Measurements from ENCODE around the gene PIGW. TPM values are rescaled to one million over a fixed set of nuclear protein-coding genes. Genes with fewer than 3 reads are reported as not detected.

Gene PIGW
- total and polyA plus RNA-seq, 9 donors: 4.7 to 9.9 (median 8.8) TPM

DNA sequence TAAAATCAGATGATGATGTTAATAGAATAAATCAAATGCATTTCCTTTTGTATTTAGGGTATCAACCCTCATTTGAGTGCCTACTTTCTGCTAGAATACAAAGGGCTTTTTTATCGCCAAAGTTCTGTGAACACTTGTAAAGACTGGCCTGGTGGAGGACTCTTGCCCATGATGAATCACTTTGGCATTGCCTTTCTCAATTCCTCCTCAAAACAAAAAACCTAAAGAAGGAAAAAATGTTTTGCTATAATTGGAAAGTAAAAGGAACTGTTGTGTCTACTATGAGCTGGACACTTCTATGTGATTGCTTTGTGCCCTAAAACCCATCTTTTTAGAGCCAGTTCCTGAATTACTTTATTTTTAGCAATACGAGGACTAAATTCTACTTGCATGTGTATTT, 43.9 kb downstream of the PIGW start:
- Histone ChIP-seq H3K9me3 (replicated peaks; ENCODE audit: control insufficient read depth, low read depth, low read length) (no peaks in the 10 kb centered on the region), H3K27me3 (ENCODE audit: control insufficient read depth, insufficient read depth, low read length) (no peaks in the 10 kb centered on the region), H3K4me1 (ENCODE audit: control insufficient read depth, insufficient read depth, low read length) (no peaks in the 10 kb centered on the region), H3K4me3 (ENCODE audit: low read length) (no peak overlapping the region), H3K36me3 (ENCODE audit: control insufficient read depth, insufficient read depth, low read length) (peaks cover 42% of the 10 kb centered on the region), H3K27ac (ENCODE audit: low read length) (no peak overlapping the region)
- WGBS (ENCODE audit: insufficient coverage): no CpG with 5 or more reads among the region's 2 CpGs
- DNase-seq: no peak

DNA sequence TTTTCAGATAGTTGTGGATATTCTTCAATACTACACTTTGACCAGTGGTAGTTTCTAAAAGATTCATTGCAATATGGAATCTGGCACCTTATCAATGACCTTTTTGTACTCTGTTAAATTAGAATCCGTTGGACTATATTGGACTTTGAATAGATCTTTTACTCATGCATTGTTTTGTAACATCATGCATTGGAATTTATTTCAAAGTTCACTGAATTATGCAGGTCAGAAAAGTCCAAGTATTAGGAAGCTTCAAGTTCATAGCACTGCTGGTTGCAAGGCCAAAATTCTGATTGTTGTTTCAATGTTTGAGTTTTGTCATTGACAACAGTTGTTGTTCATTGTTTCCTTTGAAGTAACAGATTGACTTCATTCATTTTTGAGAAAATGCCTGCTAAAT, 49.0 kb downstream of the PIGW start:
- H3K27me3 ChIP-seq (ENCODE audit: control insufficient read depth, insufficient read depth, low read length): no peaks in the 10 kb centered on the region
- no peak overlapping the region for H3K27ac ChIP-seq (ENCODE audit: low read length)
- no CpG with 5 or more reads among the region's 1 CpG for WGBS (ENCODE audit: insufficient coverage)
- no peak for DNase-seq
- peaks cover 58% of the 10 kb centered on the region for H3K36me3 ChIP-seq (ENCODE audit: control insufficient read depth, insufficient read depth, low read length)
- H3K4me1 ChIP-seq (ENCODE audit: control insufficient read depth, insufficient read depth, low read length): no peaks in the 10 kb centered on the region
- H3K9me3 ChIP-seq (replicated peaks; ENCODE audit: control insufficient read depth, low read depth, low read length): no peaks in the 10 kb centered on the region
- no peak overlapping the region for H3K4me3 ChIP-seq (ENCODE audit: low read length)

DNA sequence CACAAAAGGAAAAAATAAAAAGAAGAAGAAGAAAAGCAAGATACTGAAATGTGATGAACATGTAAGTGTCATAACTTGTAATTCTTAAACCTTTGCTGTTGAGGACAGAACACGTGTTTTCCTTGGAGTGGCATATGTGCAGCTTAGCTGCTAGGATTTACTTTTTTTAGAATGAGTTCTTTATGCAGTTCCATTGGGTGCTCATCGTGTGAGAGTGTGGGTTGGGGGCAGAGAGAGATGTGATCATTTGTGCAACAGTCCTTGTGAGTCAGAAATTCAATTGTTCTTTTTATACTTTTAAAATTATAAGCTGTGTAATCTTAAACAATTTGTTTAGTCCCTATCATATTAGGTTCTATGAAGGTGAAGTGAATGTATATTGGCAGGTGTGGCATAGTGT, 51.4 kb downstream of the PIGW start:
- DNase-seq: no peak
- Histone ChIP-seq H3K27me3 (ENCODE audit: control insufficient read depth, insufficient read depth, low read length) (no peaks in the 10 kb centered on the region), H3K4me1 (ENCODE audit: control insufficient read depth, insufficient read depth, low read length) (peaks cover under 1% of the 10 kb centered on the region), H3K27ac (ENCODE audit: low read length) (no peak overlapping the region), H3K36me3 (ENCODE audit: control insufficient read depth, insufficient read depth, low read length) (peaks cover 51% of the 10 kb centered on the region), H3K4me3 (ENCODE audit: low read length) (no peak overlapping the region), H3K9me3 (replicated peaks; ENCODE audit: control insufficient read depth, low read depth, low read length) (no peaks in the 10 kb centered on the region)
- WGBS (ENCODE audit: insufficient coverage): 100% methylated on average over 1 of the region's 2 CpGs

Other genes with a start within 250 kb of the PIGW start
- not detected for gene TBC1D3G, start 211.1 kb upstream of the PIGW start, total RNA-seq
- gene TBC1D3G, start 211.1 kb upstream of the PIGW start, polyA plus RNA-seq (ENCODE audit: insufficient read depth in 1 of 8, insufficient read length in 8 of 8, low replicate concordance in 1 of 8): not detected
- not detected for gene TBC1D3H, start 146.6 kb upstream of the PIGW start, total RNA-seq
- not detected for gene TBC1D3H, start 146.6 kb upstream of the PIGW start, polyA plus RNA-seq (ENCODE audit: insufficient read depth in 1 of 8, insufficient read length in 8 of 8, low replicate concordance in 1 of 8)
- 51.0 TPM for gene ZNHIT3, start 48.3 kb upstream of the PIGW start, total RNA-seq
- 10 to 100 TPM; 49.4 to 66.5 (median 57.4) TPM for gene ZNHIT3, start 48.3 kb upstream of the PIGW start, polyA plus RNA-seq (ENCODE audit: insufficient read depth in 1 of 8, insufficient read length in 8 of 8, low replicate concordance in 1 of 8)
- gene MYO19, start 119 bp upstream of the PIGW start, total RNA-seq: 29.3 TPM
- 10 to 100 TPM; 18.1 to 44.6 (median 31.6) TPM for gene MYO19, start 119 bp upstream of the PIGW start, polyA plus RNA-seq (ENCODE audit: insufficient read depth in 1 of 8, insufficient read length in 8 of 8, low replicate concordance in 1 of 8)
- gene GGNBP2, start 9.9 kb downstream of the PIGW start, total RNA-seq: 53.5 TPM
- 10 to 100 TPM; 47.0 to 68.1 (median 55.8) TPM for gene GGNBP2, start 9.9 kb downstream of the PIGW start, polyA plus RNA-seq (ENCODE audit: insufficient read depth in 1 of 8, insufficient read length in 8 of 8, low replicate concordance in 1 of 8)
- 4.5 TPM for gene DHRS11, start 56.9 kb downstream of the PIGW start, total RNA-seq
- gene DHRS11, start 56.9 kb downstream of the PIGW start, polyA plus RNA-seq (ENCODE audit: insufficient read depth in 1 of 8, insufficient read length in 8 of 8, low replicate concordance in 1 of 8): 10 to 100 TPM in 1 of 8 donors, 1 to 10 TPM in 7; 4.9 to 22.8 (median 7.2) TPM
- 3.9 TPM for gene MRM1, start 66.6 kb downstream of the PIGW start, total RNA-seq
- gene MRM1, start 66.6 kb downstream of the PIGW start, polyA plus RNA-seq (ENCODE audit: insufficient read depth in 1 of 8, insufficient read length in 8 of 8, low replicate concordance in 1 of 8): 1 to 10 TPM; 3.3 to 5.2 (median 3.8) TPM